HL-60/S4 (cell line): ENCODE results near the gene ATXN1.
"Not testable (repeated sequence)": the region's sequence is repeated elsewhere in the genome, so short reads cannot be mapped to it uniquely, and the experiment has no call there.

Experiments used
- in situ Hi-C: fragments of 300-500 bp; cut with MboI; formaldehyde crosslinking; loops from 2 replicates; pipeline ENCODE4 v1.14.3; 2022; ENCODE audit warnings: low sequenced_read_pairs

The ATXN1 gene

DNA sequence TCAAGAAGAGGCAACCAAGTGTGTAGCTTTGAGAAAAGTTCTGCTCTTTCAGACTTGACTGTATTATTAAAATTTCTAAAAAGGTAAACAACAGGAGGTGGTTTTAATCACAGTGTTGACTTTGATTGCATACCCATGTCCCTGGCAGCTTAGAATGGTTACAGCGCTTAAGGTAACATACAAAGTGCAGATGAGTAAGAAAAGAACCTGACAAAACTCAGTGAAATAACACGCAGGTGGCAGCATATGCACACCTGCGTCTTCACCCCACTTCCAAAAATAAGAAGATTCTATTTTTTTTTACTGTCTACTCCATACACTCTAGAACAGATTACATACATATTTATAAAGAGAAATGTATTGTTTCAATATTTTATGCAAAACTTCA is 289.4 kb downstream of the ATXN1 start:
- in situ Hi-C loops, result no loop called here

DNA sequence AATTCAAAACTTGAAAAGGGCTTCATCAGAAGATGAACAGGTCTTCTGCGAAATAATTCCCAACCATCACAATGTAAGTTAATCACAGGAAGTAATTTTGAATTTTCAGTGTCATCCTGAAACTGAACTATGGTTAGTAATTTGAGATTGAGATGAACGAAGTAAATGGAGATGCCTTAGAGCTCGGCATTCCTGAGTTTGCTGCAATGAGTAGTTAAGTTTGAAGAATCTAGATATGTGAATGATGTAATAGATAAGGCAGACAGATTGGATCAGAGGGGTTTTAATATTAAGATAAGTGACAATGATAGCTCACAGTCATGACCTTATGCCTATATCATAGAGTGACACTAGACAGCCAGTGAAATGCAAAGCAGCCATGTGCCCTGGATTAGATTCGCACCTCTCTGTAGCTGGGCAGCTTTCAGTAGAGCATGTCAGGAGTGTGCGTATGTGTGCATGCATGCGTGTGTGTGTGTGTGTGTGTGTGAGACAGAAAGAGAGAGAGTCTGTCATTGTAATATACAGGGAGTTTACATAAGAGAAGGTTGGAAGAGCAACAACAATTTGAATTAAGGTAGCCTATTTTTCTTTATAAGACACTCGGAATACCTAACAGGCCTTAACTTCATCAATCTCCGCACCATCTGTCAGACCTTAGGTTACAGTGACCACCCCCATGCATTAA is 289.9 kb downstream of the ATXN1 start:
- in situ Hi-C loops, result no loop called here

DNA sequence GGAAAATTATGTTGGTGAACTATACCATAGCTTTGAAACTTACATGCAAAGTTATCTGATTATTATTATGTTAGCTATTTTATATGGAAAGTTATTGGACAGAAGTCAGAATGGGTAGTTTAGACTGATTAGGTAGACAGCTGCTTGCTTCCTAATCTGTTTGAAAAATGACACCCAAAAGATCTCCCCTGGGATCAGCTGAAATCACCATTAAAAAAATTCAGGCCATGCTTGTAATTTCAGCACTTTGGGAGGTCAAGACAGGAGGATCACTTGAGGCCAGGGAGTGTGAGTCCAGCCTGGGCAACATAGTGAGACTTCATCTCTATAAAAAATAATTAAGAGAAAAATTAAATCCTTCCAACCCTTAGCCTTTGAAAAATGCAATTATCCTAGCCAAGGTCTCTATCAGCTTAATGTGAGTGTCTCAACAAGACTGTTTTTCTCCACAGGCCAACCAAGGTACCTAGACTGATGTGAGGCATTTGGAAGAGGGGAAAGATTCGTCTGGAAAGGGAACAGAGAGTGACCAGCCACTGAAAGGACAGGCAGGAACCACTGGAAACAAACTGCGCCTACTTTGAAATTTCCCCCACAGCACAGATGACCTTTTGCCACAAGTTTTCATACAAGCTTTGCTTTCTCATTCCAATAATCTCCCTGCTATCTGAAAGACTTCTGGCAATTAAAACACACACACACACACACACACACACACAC is 290.6 kb downstream of the ATXN1 start:
- in situ Hi-C loops, result no loop called here

DNA sequence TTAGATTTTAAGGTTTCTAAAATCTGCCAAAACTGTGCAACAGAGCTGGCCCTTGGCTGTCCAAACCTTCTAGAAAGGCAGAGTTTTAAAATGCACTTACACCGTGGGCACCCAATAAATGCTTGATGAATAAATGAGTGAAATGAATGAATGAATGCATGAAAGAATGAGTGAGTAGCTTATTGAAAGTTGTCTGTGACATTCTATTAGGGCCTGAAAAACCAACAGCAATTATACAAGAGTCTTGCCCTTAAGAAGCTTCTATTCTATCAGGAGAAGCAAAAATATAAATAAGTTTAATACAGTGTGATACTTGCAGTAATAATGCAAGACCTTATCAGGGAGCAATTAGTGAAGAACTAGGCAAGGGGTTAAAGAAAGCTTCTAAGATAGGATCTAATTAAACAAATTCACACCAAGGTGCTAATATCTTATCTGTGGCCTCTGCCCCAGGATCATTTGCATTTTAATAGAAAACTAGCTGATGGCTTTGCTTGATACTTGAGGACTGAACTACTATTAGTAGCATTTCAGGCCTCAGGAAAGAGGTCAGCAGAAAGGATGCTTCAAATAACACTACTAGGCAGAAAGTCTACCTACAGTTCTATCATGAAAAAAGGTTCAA is 292.2 kb downstream of the ATXN1 start:
- in situ Hi-C loops, result no loop called here

DNA sequence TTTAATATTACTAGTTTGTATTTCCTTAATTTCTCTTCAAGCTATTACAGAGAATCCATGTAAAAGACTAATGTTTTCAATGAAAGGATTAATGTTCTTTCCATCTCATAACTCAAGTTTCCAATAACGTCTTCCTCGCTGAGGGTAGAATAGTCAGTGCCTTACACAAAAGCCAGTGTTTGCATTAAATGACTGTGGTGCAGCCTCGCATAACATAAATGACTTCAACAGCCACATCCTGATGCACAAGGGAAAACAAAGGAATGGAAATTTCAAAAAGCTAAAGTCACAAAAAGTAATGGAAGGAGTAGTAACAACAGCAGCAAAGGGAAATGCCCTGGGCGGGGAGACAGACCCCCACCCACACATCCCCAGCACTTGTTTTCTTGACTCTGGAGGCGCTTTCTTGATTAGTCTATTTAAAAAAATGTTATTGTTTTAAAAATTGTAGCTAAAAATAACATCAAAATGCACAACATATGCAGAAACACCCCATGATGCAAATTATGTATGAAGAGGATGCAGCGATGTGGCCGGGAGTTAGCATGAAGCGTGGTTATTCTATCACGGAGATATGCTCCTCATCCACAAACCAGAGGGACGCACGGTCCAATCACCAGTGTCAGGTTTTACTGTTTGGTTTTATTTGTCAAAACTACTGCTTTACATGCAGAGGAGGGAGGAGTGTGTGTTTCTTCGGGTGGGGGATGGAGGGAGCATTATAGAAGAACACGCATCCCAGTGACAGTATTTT is 294.3 kb downstream of the ATXN1 start:
- in situ Hi-C loops, result no loop called here

DNA sequence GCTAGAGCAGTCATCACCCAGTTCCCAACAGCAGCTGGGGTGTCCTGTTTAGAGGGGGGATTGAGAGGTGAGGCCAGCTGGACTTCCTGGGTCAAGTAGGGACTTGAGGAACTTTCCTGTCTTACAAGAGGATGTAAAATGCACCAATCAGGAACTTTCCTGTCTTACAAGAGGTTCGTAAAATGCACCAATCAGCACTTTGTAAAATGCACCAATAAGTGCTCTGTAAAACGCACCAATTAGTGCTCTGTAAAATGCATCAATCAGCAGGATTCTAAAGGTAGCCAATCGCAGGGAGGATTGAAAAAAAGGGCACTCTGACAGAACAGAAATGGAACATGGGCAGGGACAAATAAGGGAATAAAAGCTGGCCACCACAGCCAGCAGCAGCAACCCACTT is 297.2 kb downstream of the ATXN1 start:
- in situ Hi-C loops, result no loop called here

DNA sequence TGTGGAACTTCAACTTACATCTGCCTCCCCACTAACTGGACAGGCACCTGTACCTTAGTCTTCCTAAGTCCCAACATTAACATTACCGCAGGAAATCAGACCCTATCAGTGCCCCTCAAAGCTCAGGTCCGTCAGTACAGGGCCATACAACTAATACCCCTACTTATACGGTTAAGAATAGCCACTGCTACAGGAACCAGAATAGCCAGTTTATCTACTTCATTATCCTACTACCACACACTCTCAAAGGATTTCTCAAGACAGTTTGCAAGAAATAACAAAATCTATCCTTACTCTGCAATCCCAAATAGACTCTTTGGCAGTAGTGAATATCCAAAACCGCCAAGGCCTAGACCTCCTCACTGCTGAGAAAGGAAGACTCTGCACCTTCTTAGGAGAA is 298.0 kb downstream of the ATXN1 start:
- in situ Hi-C loops, result not testable (repeated sequence)

DNA sequence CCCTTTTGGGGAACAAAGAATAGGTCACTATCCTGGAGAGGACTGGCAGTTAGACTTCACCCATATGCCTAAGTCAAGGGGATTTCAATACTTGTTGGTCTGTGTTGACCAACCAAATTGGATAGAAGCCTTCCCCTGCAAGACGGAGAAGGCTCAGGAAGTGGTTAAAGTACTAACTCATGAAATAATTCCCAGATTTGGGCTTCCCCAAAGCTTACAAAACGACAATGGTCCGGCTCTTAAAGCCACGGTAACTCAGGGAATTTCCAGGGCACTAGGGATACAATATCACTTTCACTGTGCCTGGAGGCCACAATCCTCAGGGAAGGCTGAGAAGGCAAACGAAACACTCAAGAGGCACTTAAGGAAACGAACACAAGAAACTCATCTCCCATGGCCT is 299.8 kb downstream of the ATXN1 start:
- in situ Hi-C loops, result no loop called here

DNA sequence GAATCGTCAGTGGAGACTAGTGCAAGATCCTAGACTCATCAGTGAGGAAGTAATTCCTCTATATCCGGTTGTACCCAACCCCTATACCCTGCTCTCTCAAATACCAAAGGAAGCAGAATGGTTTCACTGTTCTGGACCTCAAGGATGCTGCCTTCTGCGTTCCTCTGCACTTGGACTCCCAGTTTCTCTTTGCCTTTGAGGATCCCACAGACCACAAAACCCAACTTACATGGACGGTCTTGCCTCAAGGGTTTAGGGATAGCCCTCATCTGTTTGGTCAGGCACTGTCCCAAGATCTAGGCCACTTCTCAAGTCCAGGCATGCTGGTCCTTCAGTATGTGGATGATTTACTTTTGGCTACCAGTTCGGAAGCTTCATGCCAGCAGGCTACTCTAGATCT is 301.8 kb downstream of the ATXN1 start:
- in situ Hi-C loops, result not testable (repeated sequence)

DNA sequence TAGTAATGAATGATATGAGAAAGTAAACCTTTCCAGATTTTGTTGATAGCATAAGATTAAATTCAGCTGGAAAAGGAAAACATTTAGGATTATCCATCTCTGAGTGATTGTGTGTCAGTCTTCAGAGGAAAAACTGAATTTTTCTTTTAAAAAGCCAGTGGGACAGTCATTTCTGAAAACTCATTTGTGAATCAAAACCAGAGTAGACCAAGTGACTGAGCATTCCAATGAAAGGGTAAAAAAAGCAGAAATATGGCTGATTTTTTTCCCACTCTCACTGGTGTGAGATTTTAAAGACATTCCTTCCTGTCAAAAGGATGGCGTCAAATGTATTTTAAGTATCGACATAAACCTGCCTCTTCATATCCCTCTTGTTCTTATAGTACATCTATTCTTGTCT is 308.9 kb downstream of the ATXN1 start:
- in situ Hi-C loops, result no loop called here

DNA sequence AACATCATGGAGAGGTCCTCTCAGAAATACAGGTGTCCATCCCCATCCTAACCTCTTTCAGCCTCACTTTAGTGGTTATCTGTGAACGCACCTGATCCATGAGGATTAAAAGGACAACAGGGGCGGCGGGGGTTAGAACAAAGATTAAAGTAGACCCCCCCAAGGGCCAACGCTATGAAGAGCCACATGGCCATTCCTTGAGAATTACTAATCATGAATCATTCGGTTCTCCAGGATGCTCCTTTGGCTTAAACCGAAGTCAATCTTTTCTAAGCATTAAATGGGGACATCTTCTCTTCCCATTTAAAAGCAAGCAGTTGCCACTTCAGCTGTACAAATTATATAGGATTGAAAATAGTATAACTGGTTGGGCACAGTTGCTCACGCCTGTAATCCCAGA is 310.4 kb downstream of the ATXN1 start:
- in situ Hi-C loops, result no loop called here

DNA sequence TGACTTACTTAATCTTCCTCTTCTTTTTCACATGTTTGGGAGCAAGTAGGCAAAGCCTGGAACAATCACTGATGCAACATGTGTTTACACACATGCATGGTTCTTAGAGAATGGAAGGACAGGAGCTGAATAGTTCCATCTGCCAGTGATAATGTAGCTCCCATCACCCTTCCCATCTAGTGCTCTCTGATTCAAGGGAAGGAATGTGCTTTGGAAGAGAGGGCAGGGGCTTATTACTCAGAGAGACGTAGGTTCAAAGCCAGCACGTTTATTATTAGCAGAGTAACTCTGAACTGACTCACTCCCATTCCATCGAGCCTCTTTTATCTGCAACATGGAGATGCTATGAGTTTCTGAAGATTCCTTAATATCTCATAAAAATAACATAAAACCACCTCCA is 311.0 kb downstream of the ATXN1 start:
- in situ Hi-C loops, result no loop called here

DNA sequence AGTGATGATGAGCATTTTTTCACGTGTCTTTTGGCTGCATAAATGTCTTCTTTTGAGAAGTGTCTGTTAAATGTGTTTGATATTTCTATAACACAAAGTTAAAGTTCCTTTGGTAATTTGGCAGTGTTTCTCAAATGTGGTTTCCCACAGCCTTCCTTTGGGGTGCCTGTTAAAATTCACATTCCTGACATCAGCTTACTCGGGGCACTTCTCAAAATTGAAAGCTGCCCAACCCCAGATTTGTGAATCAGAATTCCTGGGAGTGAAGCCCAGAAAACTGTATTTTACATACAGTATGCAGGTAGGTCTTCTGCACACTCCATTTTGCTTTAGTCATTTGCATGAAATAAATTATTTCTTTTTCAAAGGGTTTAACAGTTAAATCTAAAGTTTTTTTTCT is 315.0 kb downstream of the ATXN1 start:
- in situ Hi-C loops, result no loop called here

DNA sequence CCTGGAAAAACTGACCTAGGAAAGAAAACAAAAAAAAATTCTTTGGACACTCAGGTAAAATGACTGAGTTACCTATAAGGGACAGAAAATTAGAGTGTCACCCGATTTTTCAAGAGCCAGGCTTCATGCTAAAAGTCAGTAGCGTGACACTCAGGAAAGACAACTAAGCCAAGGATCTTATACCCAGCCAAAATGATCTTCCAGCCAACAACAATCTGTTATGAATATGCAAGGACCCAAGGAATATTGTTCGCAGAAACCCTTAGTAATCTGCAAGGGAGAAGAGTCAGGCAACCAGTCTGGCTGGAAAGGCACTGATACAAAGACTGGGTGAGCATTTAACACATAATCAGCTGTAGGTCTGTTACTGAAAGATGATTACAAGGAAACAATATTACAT is 319.2 kb downstream of the ATXN1 start:
- in situ Hi-C loops, result no loop called here

DNA sequence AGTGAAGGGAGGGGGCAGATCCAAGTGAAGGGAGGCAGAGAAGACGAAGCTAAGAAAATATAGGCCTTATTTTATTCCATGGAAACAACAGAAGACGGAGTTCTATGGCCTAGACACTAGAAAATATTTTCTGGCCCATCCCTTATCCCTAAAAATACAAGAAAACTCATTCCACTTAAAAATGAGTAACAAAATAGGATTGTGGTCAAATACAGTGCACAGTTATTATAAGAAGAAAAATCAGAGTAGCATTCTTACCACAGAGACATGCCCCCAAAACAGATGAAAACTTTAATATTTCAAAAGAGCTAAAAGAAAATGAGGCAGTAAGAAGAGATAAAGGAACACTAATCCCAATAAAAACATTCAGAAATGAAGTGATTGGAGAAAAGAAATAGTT is 320.0 kb downstream of the ATXN1 start:
- in situ Hi-C loops, result no loop called here

DNA sequence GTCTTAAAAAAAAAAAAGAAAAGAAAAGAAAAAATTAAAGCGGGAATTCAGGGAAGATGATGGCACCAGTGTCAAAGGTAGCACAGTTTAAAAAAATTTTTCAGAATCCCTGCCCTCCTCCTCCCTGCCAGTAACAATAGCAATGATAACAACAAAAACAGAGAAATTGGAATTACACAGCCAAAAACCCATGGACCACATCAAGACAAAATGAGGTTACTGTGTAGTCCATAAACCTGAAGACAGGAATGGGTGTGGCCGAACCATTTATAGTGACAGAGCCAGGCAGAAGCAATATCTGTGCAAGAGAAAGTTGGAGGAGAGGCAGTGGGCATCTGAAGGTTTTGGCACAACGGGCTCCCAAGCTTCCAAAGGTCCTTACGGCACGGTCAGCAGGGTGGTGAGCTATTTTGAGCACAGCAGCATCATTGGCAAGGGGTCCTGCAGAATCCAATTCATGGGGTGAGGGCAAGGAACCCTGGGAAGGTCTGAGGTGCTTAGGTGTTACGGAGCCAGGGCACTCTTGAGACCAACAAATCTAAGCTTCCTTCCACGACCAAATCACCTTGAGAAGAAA is 320.5 kb downstream of the ATXN1 start:
- in situ Hi-C loops, result no loop called here

DNA sequence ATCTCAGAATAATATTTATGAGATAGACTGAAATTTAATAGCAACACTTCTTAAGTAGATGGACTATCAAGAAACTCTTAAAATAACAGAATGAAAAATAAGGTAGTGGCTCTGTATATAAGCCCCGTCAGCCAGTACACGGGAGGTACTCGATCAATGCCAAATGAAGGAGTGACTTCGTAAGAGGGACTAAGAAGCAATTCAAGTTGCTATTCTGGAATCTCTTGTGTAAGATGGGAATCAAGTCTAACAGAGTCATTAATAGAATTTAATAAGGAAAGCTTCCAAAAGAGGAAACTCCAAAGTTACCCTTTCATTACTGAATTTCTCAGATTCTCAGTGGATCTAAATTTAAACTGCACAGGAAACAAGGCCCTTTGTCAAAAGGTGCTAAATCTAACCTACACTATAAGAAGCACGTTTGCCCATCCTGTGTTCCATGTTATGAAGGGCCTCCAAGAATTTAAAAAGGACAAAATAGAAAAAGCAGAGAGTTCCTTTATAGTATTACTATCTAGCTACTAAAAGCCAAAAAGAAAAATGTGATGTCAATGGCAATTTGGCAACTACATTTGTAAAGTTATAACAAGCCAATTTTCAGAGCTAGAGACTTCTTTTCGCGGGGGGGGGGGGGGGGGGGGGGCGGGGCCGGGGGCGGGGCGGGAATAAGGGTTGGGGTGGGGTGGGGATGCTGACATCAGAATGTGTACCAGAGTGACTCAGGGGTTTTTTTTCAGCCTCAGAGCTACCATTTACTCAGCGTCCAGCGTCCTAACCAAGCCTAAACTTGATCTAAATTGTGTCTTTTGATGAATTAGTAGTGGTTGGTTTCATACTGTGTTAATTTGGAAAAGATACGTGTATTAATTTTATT is 322.3 kb downstream of the ATXN1 start:
- in situ Hi-C loops, result no loop called here

DNA sequence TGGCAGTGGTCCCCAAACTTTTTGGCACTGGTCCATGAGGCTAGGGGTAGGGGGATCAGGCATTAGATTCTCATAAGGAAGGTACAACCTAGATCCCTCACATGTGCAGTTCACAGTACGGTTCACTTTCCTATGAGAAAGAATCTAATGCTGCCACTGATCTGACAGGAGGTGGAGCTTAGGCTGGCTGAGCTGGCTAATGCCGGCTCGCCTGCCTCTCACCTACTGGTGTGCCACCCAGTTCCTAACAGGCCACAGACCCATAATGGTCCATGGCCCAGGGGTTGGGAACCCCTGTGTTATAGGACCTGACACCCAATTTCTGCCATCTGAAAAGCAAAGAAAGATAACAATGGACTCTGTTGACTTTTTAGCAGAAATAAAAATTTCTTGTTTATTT is 323.3 kb downstream of the ATXN1 start:
- in situ Hi-C loops, result no loop called here

DNA sequence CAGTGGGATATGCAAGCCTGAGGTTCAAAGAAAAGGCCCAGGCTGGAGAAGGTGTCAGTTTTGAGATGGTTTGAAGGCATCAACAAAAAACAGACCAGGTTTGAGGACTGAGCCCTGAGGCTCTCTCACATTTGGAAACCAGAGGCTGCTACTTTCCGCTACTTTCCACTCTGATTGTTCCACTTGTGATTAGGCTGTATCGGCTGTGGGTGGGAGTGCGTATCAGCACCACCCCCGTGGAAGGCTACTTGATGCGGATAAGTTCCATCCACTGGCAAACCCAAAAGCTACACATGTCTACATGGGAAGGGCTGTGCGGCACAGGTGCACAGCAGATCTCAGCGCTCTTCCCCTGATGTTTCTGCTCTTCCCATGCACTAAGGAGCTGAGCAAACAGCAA is 324.2 kb downstream of the ATXN1 start:
- in situ Hi-C loops, result no loop called here

DNA sequence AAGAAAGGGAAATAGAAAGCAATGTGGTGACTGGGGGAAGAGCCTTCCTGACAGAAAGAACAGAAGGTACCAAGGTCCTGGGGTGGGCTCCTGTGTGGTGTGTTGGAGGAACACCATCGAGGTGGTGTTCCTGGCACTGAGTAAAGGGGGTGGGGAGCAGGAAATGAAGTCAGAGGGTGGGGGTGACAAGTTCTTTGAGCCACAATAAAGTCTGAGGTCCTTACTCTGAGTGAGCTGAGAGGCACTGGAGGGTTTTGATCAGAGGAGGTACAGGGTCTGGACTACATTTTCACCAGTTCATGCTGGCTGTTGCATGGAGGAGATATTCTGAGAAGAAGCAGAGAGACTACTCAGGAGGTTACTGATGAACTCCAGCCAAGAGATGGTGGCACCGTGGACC is 324.7 kb downstream of the ATXN1 start:
- in situ Hi-C loops, result no loop called here
